Measurements from ENCODE around the gene TOMM40L.

The TOMM40L gene

DNA sequence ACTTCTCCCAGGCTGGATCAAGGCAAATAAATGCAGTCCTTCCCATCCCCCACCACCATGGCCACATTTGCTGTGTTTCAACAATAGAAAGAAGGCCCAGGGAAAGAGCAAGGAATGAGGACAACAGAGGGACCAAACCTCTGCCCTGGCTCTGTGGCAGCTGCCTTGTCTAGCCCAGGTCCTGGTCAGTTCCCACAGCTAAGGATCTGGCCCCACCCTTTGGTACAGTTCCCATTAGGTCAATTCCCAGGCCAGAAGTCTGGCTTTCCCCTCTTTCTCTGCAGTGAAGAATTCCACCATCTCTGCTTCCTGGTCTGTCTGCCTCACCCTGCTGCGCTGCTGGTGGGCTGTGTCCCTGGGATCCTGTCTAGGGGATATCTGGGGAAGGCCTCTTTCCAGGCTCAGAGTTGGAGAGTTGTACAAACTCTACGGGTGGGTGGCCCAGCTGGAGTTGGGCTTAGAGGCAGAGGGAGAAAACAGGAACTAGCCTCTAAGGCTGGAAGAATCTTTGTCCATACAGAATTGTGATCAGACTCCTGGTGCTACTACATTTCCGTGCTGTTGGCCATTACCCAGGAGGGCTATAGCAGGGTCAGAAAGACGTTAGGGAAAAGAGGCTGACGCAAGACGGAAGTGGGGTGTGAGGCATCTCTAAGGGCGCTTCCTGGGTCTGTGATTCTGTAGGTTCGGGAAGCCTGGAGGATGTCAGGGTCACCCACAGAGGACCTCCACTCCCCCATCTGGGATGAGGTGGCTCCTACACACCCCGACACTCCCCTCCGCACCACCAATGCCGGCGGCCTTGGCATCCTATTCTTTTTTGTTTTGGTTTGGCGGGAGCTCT, 24.6 kb upstream of the TOMM40L start:
- H2AFZ ChIP-seq (ENCODE audit: low read depth), result peak overlapping the region; percentile 94
- H3K4me2 ChIP-seq, result peak overlapping the region; percentile 94
- H3K36me3 ChIP-seq (ENCODE audit: insufficient read depth), result no peaks in the 10 kb centered on the region
- H3K4me1 ChIP-seq (ENCODE audit: low read depth, poor library complexity, severe bottlenecking), result peaks cover 18% of the 10 kb centered on the region
- H3K79me2 ChIP-seq (ENCODE audit: insufficient read depth, low read depth), result peaks cover 14% of the 10 kb centered on the region; the same call in 1 of the 2 replicates
- peak overlapping the region; percentile 60 for H3K27ac ChIP-seq
- peak overlapping the region; percentile 73 for H3K9ac ChIP-seq
- H4K20me1 ChIP-seq (ENCODE audit: insufficient read depth), result no peaks in the 10 kb centered on the region
- TF ChIP-seq, protein P1, sequence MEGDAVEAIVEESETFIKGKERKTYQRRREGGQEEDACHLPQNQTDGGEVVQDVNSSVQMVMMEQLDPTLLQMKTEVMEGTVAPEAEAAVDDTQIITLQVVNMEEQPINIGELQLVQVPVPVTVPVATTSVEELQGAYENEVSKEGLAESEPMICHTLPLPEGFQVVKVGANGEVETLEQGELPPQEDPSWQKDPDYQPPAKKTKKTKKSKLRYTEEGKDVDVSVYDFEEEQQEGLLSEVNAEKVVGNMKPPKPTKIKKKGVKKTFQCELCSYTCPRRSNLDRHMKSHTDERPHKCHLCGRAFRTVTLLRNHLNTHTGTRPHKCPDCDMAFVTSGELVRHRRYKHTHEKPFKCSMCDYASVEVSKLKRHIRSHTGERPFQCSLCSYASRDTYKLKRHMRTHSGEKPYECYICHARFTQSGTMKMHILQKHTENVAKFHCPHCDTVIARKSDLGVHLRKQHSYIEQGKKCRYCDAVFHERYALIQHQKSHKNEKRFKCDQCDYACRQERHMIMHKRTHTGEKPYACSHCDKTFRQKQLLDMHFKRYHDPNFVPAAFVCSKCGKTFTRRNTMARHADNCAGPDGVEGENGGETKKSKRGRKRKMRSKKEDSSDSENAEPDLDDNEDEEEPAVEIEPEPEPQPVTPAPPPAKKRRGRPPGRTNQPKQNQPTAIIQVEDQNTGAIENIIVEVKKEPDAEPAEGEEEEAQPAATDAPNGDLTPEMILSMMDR (conservative IDR thresholded peaks at IDR 0.05; ENCODE audit: low read depth, low read length), result no peak
- no peaks in the 10 kb centered on the region; the same call in 1 of the 2 replicates for H3K27me3 ChIP-seq (ENCODE audit: insufficient read depth, low read depth)
- peak overlapping the region; percentile 100 for H3K4me3 ChIP-seq (IDR thresholded peaks at IDR 0.05; ENCODE audit: insufficient read depth, low read depth, low read length)

DNA sequence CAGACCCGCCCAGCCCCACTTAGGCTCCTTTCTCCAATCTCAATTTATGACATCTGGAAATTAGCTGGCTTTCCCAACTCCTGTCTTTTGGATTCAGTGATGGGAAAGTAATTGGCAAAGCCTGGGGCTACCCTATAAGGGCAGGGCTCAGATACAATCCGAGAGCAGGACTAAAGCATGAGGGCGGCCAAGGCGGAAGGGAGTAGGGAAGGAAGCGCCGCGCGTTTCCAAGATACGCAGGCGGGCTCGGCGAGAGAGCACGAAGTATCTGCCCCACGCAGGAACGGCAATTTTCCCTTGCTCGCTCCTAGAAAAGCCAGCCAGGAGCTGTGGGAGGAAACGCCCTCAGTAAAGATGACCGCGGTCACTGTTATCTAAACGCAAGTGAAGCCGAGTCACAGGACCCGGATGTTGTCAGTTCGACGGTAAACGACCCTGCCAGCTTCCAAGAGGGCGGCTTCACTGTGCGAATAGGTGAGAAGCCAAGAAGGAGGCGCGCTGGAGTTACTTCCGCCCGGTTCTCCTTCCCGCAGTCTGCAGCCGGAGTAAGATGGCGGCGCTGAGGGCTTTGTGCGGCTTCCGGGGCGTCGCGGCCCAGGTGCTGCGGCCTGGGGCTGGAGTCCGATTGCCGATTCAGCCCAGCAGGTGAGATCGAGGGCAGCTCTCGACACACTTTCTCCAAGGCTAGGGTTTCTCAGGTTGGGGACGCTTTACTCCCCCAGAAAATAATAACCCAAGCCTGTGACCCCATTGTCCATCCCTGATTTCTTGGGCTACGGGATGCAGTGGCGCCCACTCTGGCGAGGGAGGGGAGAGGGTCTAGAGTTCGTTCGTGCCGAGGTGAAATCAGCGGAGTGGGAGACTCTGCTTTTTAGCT, 23.8 kb upstream of the TOMM40L start, which contains the start of gene NDUFS2:
TSS of gene NDUFS2 (plus strand) at position 532 of the 877 bp plus-strand sequence. CDS start at position 551, 19 bp downstream.
- H3K4me3 ChIP-seq (IDR thresholded peaks at IDR 0.05; ENCODE audit: insufficient read depth, low read depth, low read length), result peak within 1 kb of the TSS; percentile 100
- H3K27ac ChIP-seq, result peak within 1 kb of the TSS; percentile 60
- H3K79me2 ChIP-seq (ENCODE audit: insufficient read depth, low read depth), result peaks cover 14% of the 10 kb centered on the region; the same call in 1 of the 2 replicates
- TF ChIP-seq, protein P1 (conservative IDR thresholded peaks at IDR 0.05; ENCODE audit: low read depth, low read length), result no peak; the same call in 1 of the 2 replicates
- H3K27me3 ChIP-seq (ENCODE audit: insufficient read depth, low read depth), result no peaks in the 10 kb centered on the region; the same call in 1 of the 2 replicates
- peak within 1 kb of the TSS; percentile 94 for H3K4me2 ChIP-seq
- H3K36me3 ChIP-seq (ENCODE audit: insufficient read depth), result no peaks in the 10 kb centered on the region; the same call in 1 of the 2 replicates
- H3K9ac ChIP-seq, result peak within 1 kb of the TSS; percentile 73
- H4K20me1 ChIP-seq (ENCODE audit: insufficient read depth), result no peaks in the 10 kb centered on the region
- H3K4me1 ChIP-seq (ENCODE audit: low read depth, poor library complexity, severe bottlenecking), result peaks cover 18% of the 10 kb centered on the region
- peak within 1 kb of the TSS; percentile 94 for H2AFZ ChIP-seq (ENCODE audit: low read depth)

DNA sequence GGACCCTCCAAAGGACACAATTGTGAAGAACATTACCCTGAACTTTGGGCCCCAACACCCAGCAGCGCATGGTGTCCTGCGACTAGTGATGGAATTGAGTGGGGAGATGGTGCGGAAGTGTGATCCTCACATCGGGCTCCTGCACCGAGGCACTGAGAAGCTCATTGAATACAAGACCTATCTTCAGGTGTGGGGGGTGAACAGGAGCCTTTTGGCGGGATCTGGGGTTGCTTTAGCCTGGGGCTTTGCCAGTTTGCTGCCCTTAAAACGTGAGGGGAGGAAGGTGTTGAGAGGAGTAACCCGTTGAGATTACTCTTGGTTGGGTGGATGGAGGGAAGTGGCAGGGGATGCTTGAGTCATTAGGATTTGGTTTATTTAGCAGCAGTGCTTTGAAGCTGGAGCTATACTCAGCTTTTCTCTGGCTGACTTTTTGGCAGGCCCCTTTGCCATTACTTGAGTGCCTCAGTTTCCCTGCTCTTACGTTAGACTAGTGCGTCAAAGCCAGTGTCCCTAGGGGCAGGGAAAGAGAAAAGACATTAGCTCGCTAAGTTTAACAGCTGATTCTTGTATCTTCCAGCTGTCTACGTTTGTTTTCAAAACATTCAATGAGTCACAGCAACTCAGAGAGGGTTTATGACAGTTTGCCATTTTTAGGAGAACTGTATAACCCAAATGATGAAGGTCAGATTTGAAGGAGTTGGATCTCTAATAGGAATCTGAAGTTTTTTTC, 19.3 kb upstream of the TOMM40L start:
- H2AFZ ChIP-seq (ENCODE audit: low read depth), result no peak overlapping the region
- H3K36me3 ChIP-seq (ENCODE audit: insufficient read depth), result no peaks in the 10 kb centered on the region; the same call in 1 of the 2 replicates
- peaks cover 14% of the 10 kb centered on the region; the same call in 1 of the 2 replicates for H3K79me2 ChIP-seq (ENCODE audit: insufficient read depth, low read depth)
- H3K27me3 ChIP-seq (ENCODE audit: insufficient read depth, low read depth), result no peaks in the 10 kb centered on the region
- H3K4me1 ChIP-seq (ENCODE audit: low read depth, poor library complexity, severe bottlenecking), result peaks cover 22% of the 10 kb centered on the region
- H3K4me3 ChIP-seq (IDR thresholded peaks at IDR 0.05; ENCODE audit: insufficient read depth, low read depth, low read length), result no peak overlapping the region
- no peaks in the 10 kb centered on the region for H4K20me1 ChIP-seq (ENCODE audit: insufficient read depth)
- H3K9ac ChIP-seq, result no peak overlapping the region
- H3K27ac ChIP-seq, result no peak overlapping the region
- H3K4me2 ChIP-seq, result no peak overlapping the region
- TF ChIP-seq, protein P1 (conservative IDR thresholded peaks at IDR 0.05; ENCODE audit: low read depth, low read length), result no peak

DNA sequence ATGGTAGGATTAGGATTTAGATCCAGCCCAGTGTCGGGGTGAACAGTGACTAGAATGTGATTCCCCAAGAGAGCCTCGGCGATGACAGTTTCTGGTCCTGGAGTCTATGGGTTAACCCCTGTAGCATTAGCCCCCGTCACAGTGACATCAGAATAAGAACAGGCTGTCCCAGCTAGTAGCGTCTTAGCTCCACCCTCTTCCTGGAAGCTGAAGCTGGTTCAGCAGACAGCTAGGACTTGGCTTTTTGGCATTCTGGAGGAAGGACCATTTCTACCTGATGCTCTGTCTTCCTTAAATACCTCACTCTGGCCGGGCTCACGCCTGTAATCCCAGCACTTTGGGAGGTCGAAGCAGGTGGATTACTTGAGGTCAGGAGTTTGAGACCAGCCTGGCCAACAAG, 18.7 kb upstream of the TOMM40L start:
- TF ChIP-seq, protein P1 (conservative IDR thresholded peaks at IDR 0.05; ENCODE audit: low read depth, low read length), result no peak
- Histone ChIP-seq H3K36me3 (ENCODE audit: insufficient read depth) (no peaks in the 10 kb centered on the region; the same call in 1 of the 2 replicates), H2AFZ (ENCODE audit: low read depth) (no peak overlapping the region), H3K27ac (no peak overlapping the region), H3K27me3 (ENCODE audit: insufficient read depth, low read depth) (no peaks in the 10 kb centered on the region), H3K4me3 (IDR thresholded peaks at IDR 0.05; ENCODE audit: insufficient read depth, low read depth, low read length) (no peak overlapping the region), H3K4me1 (ENCODE audit: low read depth, poor library complexity, severe bottlenecking) (peaks cover 19% of the 10 kb centered on the region), H3K9ac (no peak overlapping the region), H3K79me2 (ENCODE audit: insufficient read depth, low read depth) (peaks cover 14% of the 10 kb centered on the region; the same call in 1 of the 2 replicates), H4K20me1 (ENCODE audit: insufficient read depth) (no peaks in the 10 kb centered on the region), H3K4me2 (no peak overlapping the region)

Measured in KMS-11 (cell line).